Subcutaneous adipose tissue (tissue), 4 donors: ENCODE measurements around the gene SCYL3. TPM values are rescaled to one million over a fixed set of nuclear protein-coding genes. Genes with fewer than 3 reads are reported as not detected.

ENCODE experiments used
- CTCF ChIP-seq: fragments of 450-650 bp; IDR thresholded peaks from one replicate; pipeline ENCODE4 v1.5.1; 2016; ENCODE audit warnings: low read depth, mild to moderate bottlenecking, control low read depth, antibody characterized with exemption, moderate library complexity
- total RNA-seq, 4 donors: library from RNA; depleted of rRNA; stranded (reverse); fragments of >200 nt; gene quantifications; one replicate each; pipeline ENCODE4 v1.1.0, GENCODE V29; 2016

Gene SCYL3
- total RNA-seq, 4 donors from 2014 or later: 8.7 to 15.2 (median 12.6) TPM

GRCh38 chr1:169896013-169896412 is 2.3 kb upstream of the SCYL3 start:
- TF ChIP-seq CTCF: no peak

DNA sequence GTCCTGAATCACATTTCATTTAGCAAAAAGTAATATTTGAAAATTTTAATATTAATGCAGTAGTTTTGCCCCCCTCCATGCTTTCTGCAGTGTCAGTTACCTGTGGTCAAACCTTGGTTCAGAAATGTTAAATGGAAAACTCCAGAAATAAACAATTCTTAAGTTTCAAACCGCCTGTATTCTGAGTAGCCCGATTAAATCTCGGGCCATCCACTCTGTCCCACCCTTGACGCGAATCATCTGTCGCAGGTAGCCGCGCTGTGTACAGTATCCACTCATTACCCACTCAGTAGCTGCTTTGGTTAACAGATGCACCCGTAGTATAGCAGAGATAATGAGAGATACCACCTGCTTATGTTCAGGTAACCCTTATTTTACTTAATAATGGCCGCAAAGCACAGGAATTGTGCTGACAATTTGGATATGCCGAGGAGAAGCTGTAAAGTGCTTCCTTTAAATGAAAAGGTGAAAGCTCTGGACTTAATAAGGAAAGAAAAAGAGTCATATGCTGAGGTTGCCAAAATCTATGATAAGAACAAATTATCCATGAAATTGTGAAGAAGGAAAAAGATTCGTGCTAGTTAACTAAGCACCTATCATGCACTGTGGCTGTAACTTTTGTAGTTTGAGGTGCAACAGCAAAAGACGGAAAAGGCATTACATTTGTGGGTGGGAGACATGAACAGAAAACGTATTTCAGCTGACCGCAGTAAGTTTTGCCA is 889 bp upstream of the SCYL3 start:
- no peak for TF ChIP-seq CTCF

GRCh38 chr1:169892927-169893644 is 610 bp downstream of the SCYL3 start:
- no peak for TF ChIP-seq CTCF

- TF ChIP-seq CTCF: no peak
Measured at GRCh38 chr1:169892176-169892926, 1.3 kb downstream of the SCYL3 start.

DNA sequence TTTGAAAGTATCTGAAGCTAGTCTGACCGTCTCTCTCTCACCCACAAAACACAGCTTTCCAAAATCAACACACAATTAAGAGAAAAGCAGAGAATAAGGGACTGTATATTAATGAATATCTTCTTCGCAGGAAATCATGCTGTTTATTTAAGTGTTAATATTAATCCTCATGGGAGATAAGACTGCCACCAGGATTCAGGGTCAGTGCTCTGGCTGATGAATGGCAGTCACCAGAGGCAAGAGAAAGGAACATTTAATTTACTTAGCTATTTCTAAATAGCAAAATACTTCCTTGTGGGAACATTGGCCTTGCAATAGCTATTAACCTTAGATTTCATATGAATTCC is 2.2 kb downstream of the SCYL3 start:
- no peak for TF ChIP-seq CTCF

DNA sequence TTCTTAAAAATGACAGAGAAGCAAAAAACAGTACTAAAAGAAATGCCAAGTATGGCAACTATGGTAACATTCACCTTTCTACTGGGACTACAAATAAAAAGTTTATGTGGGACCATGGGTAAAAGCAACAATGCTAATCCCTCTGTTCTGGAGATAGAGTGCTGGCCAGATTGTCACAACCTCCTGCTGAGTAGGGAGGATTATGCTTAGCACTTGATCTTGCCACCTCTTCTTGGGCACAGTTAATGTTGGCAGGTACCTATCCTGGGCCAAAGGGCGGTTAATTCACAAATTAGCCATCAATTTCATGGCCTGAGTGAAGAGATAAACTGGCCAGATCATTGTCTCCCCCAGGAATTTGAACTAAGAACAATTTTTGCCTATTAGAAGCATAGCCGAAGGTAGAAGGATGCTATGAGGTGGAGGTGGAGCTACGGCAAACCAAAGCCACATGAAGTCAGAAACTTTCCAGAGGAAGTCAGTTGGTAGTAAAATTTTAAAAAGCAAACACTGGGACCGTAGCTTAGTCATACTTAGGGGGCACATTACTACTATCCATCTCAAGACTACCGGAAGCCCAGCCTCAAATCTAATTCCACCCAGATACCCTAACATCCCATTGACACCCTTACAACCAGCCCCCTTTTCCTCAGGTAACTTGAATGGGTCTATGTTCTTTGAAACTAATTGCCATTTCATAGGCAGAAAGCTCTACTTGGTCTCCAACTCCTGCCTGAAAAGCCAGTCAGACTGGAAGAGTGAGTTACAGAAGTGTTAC is 2.7 kb downstream of the SCYL3 start:
- no peak for TF ChIP-seq CTCF
